Muscle of leg (tissue), 11 donors: Measurements from ENCODE around the gene SUFU. TPM values are rescaled to one million over a fixed set of nuclear protein-coding genes. Genes with fewer than 3 reads are reported as not detected.
"Not testable (repeated sequence)": the region's sequence is repeated elsewhere in the genome, so short reads cannot be mapped to it uniquely, and the experiment has no call there.

Experiments
- DNase-seq: peaks from one replicate; pipeline ENCODE4 v3.0.0; 2013
- H3K27ac ChIP-seq: one replicate; pipeline ENCODE4 v1.5.1; 2013; ENCODE audit warnings: mild to moderate bottlenecking, low read length, control low read depth
- H3K27me3 ChIP-seq: one replicate; pipeline ENCODE4 v1.6.1; 2013; ENCODE audit warnings: low read length; ENCODE audit not compliant: control insufficient read depth, insufficient read depth
- H3K36me3 ChIP-seq: one replicate; pipeline ENCODE4 v1.6.1; 2013; ENCODE audit warnings: low read length; ENCODE audit not compliant: control insufficient read depth, insufficient read depth
- H3K4me1 ChIP-seq: one replicate; pipeline ENCODE4 v1.6.1; 2013; ENCODE audit warnings: low read length; ENCODE audit not compliant: control insufficient read depth, insufficient read depth
- H3K4me3 ChIP-seq: one replicate; pipeline ENCODE4 v1.5.1; 2013; ENCODE audit warnings: low read length, control low read depth
- H3K9me3 ChIP-seq: replicated peaks from 2 replicates; pipeline ENCODE4 v1.6.1; 2013; ENCODE audit warnings: low read depth, low read length; ENCODE audit not compliant: control insufficient read depth
- WGBS: methylation state at CpG from one replicate; pipeline ENCODE4 v1.1.5; 2013; ENCODE audit warnings: missing lambda C conversion rate; ENCODE audit not compliant: insufficient coverage; 5-methylcytosine and 5-hydroxymethylcytosine counted together
- polyA plus RNA-seq, 8 donors: library from polyadenylated mRNA; unstranded; fragments of 120-200 nt; gene quantifications; one replicate each; pipeline versions ENCODE4 v1.2.1 to v1.2.3, GENCODE V29; 2013; ENCODE audit warnings: inconsistent platforms in 1 of 8, low replicate concordance in 1 of 8; ENCODE audit not compliant: insufficient read length in 8 of 8, insufficient read depth in 1 of 8
- total RNA-seq: library from RNA; stranded (reverse); fragments of 120-200 nt; gene quantifications from one replicate; pipeline ENCODE4 v1.2.4, GENCODE V29; 2013

The SUFU gene
- total and polyA plus RNA-seq, 9 donors, result 5.1 to 21.5 (median 17.2) TPM

- no peak for DNase-seq
- H3K4me1 ChIP-seq, result peaks cover 42% of the 10 kb centered on the region
- no peaks in the 10 kb centered on the region for H3K9me3 ChIP-seq
- no peak overlapping the region for H3K4me3 ChIP-seq
- WGBS, result 80% methylated on average over 12 of the region's 12 CpGs
- H3K36me3 ChIP-seq, result peaks cover 85% of the 10 kb centered on the region
- no peak overlapping the region for H3K27ac ChIP-seq
- no peaks in the 10 kb centered on the region for H3K27me3 ChIP-seq
Measured at GRCh38 chr10:102654969-102655368, 151.2 kb downstream of the SUFU start.

- 80% methylated on average over 1 of the region's 12 CpGs for WGBS
- Histone ChIP-seq H3K4me1 (peaks cover 42% of the 10 kb centered on the region), H3K27ac (no peak overlapping the region)
Measured at GRCh38 chr10:102656026-102656425, 152.3 kb downstream of the SUFU start.

GRCh38 chr10:102656791-102657371, 153.1 kb downstream of the SUFU start:
- 91% methylated on average over 31 of the region's 42 CpGs for WGBS
- H3K27ac ChIP-seq, result no peak overlapping the region
- peaks cover 42% of the 10 kb centered on the region for H3K4me1 ChIP-seq

More at GRCh38 chr10:102656026-102656425, 152.3 kb downstream of the SUFU start:
- Histone ChIP-seq H3K36me3 (peaks cover 75% of the 10 kb centered on the region), H3K27me3 (no peaks in the 10 kb centered on the region), H3K9me3 (no peaks in the 10 kb centered on the region), H3K4me3 (no peak overlapping the region)
- DNase-seq, result no peak

GRCh38 chr10:102657451-102657850, 153.7 kb downstream of the SUFU start:
- peak overlapping the region; percentile 38 for H3K27ac ChIP-seq
- no peak for DNase-seq
- H3K9me3 ChIP-seq, result no peaks in the 10 kb centered on the region
- peaks cover 40% of the 10 kb centered on the region for H3K4me1 ChIP-seq
- WGBS, result no CpG with 5 or more reads among the region's 11 CpGs
- H3K4me3 ChIP-seq, result no peak overlapping the region
- no peaks in the 10 kb centered on the region for H3K27me3 ChIP-seq
- peaks cover 63% of the 10 kb centered on the region for H3K36me3 ChIP-seq

More at GRCh38 chr10:102656791-102657371, 153.1 kb downstream of the SUFU start:
- no peaks in the 10 kb centered on the region for H3K9me3 ChIP-seq
- no peak overlapping the region for H3K4me3 ChIP-seq
- H3K36me3 ChIP-seq, result peaks cover 67% of the 10 kb centered on the region
- no peaks in the 10 kb centered on the region for H3K27me3 ChIP-seq
- DNase-seq, result no peak

GRCh38 chr10:102657984-102658724, 154.4 kb downstream of the SUFU start:
- Histone ChIP-seq H3K27me3 (no peaks in the 10 kb centered on the region), H3K27ac (peak overlapping the region; percentile 38), H3K4me3 (no peak overlapping the region), H3K36me3 (peaks cover 57% of the 10 kb centered on the region), H3K4me1 (peaks cover 39% of the 10 kb centered on the region), H3K9me3 (no peaks in the 10 kb centered on the region)
- DNase-seq, result no peak
- WGBS, result 61% methylated on average over 8 of the region's 13 CpGs

- H3K36me3 ChIP-seq, result peaks cover 51% of the 10 kb centered on the region
- no peaks in the 10 kb centered on the region for H3K27me3 ChIP-seq
- DNase-seq, result no peak
- WGBS, result 61% methylated on average over 3 of the region's 5 CpGs
- H3K4me3 ChIP-seq, result no peak overlapping the region
- H3K4me1 ChIP-seq, result peaks cover 38% of the 10 kb centered on the region
- H3K9me3 ChIP-seq, result no peaks in the 10 kb centered on the region
- no peak overlapping the region for H3K27ac ChIP-seq
Measured at GRCh38 chr10:102658802-102659201, 155.0 kb downstream of the SUFU start.

GRCh38 chr10:102660888-102661657, 157.3 kb downstream of the SUFU start:
- Histone ChIP-seq H3K4me1 (peaks cover 43% of the 10 kb centered on the region), H3K36me3 (peaks cover 30% of the 10 kb centered on the region), H3K27ac (peak overlapping the region; percentile 90), H3K4me3 (no peak overlapping the region), H3K27me3 (no peaks in the 10 kb centered on the region), H3K9me3 (no peaks in the 10 kb centered on the region)
- DNase-seq, result peak; percentile 91
- WGBS, result 15% methylated on average over 6 of the region's 22 CpGs

GRCh38 chr10:102661658-102662028, 157.9 kb downstream of the SUFU start:
- Histone ChIP-seq H3K4me3 (no peak overlapping the region), H3K36me3 (peaks cover 24% of the 10 kb centered on the region), H3K27ac (peak overlapping the region; percentile 90), H3K4me1 (peaks cover 45% of the 10 kb centered on the region), H3K27me3 (no peaks in the 10 kb centered on the region), H3K9me3 (no peaks in the 10 kb centered on the region)
- WGBS, result no CpG with 5 or more reads among the region's 6 CpGs
- peak; percentile 7 for DNase-seq

GRCh38 chr10:102665904-102666509, 162.2 kb downstream of the SUFU start:
- no peak overlapping the region for H3K27ac ChIP-seq
- no peak for DNase-seq
- H3K9me3 ChIP-seq, result no peaks in the 10 kb centered on the region
- WGBS, result 66% methylated on average over 7 of the region's 9 CpGs
- peaks cover 55% of the 10 kb centered on the region for H3K4me1 ChIP-seq
- H3K27me3 ChIP-seq, result no peaks in the 10 kb centered on the region
- no peak overlapping the region for H3K4me3 ChIP-seq
- H3K36me3 ChIP-seq, result no peaks in the 10 kb centered on the region

- DNase-seq, H3K27me3 ChIP-seq, H3K36me3 ChIP-seq, H3K4me3 ChIP-seq, H3K9me3 ChIP-seq: not testable (repeated sequence)
- Histone ChIP-seq H3K4me1 (peaks cover 49% of the 10 kb centered on the region), H3K27ac (peak overlapping the region; percentile 91)
- WGBS, result 71% methylated on average over 1 of the region's 4 CpGs
Measured at GRCh38 chr10:102667411-102667810, 163.6 kb downstream of the SUFU start.
